A549 (cell line): Measurements from ENCODE around the gene GIN1. TPM values are rescaled to one million over a fixed set of nuclear protein-coding genes. Genes with fewer than 3 reads are reported as not detected.

Experiments used
- ATAC-seq, 2 experiments: fragments of 200-7000 bp in 1 of 2; fragments of >200 bp in 1 of 2; cut with Nextera tagmentation in 1 of 2; cut with Tn5 transposase in 1 of 2; 3 replicates each; pipeline versions ENCODE4 v1.8.0 to v1.9.1; 2018 to 2020; ENCODE audit warnings: mild to moderate bottlenecking in 1 of 2, moderate library complexity in 1 of 2
- CTCF ChIA-PET: fragments of 300-600 bp; sonication (Branson Sonifier 250); formaldehyde crosslinking; extraction: SDS; loops from one replicate; lab custom pipeline; 2021; ENCODE audit warnings: antibody characterized with exemption, inconsistent platforms; lab: Yijun Ruan, JAX
- POLR2A ChIA-PET: fragments of 350-600 bp; formaldehyde crosslinking; extraction: SDS; loops from one replicate; lab custom pipeline; 2021; ENCODE audit warnings: antibody characterized with exemption, inconsistent platforms; lab: Yijun Ruan, JAX
- DNase-seq, 2 experiments: peaks; one replicate each; pipeline versions ENCODE4 v3.0.0 to v3.0.0-alpha.2; 2011 to 2016; ENCODE audit warnings: low read depth in 1 of 2, low spot score in 1 of 2
- FAIRE-seq: peaks from 2 replicates; lab custom pipeline; 2011; peaks lifted over from hg19 to GRCh38; lab: Jason Lieb, UNC
- H3K27ac ChIP-seq, 2 experiments: fragments of >200 bp; sonication (Bioruptor Twin); formaldehyde crosslinking; 3 replicates each; pipeline ENCODE4 v1.5.1; 2016 to 2017
- H3K4me1 ChIP-seq: fragments of >200 bp; sonication (Bioruptor Twin); formaldehyde crosslinking; 3 replicates; pipeline ENCODE4 v1.6.1; 2016
- H3K4me2 ChIP-seq: fragments of >200 bp; sonication (Bioruptor Twin); formaldehyde crosslinking; 3 replicates; pipeline ENCODE4 v1.6.1; 2016
- H3K4me3 ChIP-seq: fragments of >200 bp; sonication (Bioruptor Twin); formaldehyde crosslinking; 3 replicates; pipeline ENCODE4 v1.5.1; 2016
- H3K9me3 ChIP-seq: fragments of >200 bp; sonication (Bioruptor Twin); formaldehyde crosslinking; 3 replicates; pipeline ENCODE4 v1.6.1; 2016
- ATOH8 ChIP-seq: fragments of 250-450 bp; sonication (Bioruptor Pico); IDR thresholded peaks from 2 replicates; pipeline ENCODE4 v1.5.0; 2020; ENCODE audit warnings: low read depth, mild to moderate bottlenecking, moderate library complexity
- BCL3 ChIP-seq: fragments of >200 bp; sonication (Bioruptor Twin); formaldehyde crosslinking; IDR thresholded peaks from 3 replicates; pipeline ENCODE4 v1.6.1; 2016
- CBX2 ChIP-seq: fragments of 200-600 bp; sonication (generic); IDR thresholded peaks from 2 replicates; pipeline ENCODE4 v1.6.1; 2016; ENCODE audit warnings: low read depth, mild to moderate bottlenecking, borderline replicate concordance
- CBX8 ChIP-seq: fragments of 200-600 bp; sonication (generic); IDR thresholded peaks from 2 replicates; pipeline ENCODE4 v1.6.1; 2016
- ELK1 ChIP-seq: fragments of 150-350 bp; IDR thresholded peaks from 2 replicates; pipeline ENCODE4 v1.6.1; 2014; ENCODE audit warnings: low read depth, mild to moderate bottlenecking, low read length
- EP300 ChIP-seq, 2 experiments: fragments of >200 bp; sonication (Bioruptor Twin); formaldehyde crosslinking; IDR thresholded peaks; 2 replicates in 1 of 2; 3 replicates in 1 of 2; pipeline ENCODE4 v1.6.1; 2016 to 2017
- HES2 ChIP-seq: fragments of >200 bp; sonication (Bioruptor Twin); formaldehyde crosslinking; IDR thresholded peaks from 2 replicates; pipeline ENCODE4 v1.6.1; 2016
- HEYL ChIP-seq: fragments of 250-450 bp; sonication (Bioruptor Pico); IDR thresholded peaks from 2 replicates; pipeline ENCODE4 v1.8.0; 2021; ENCODE audit warnings: mild to moderate bottlenecking, moderate library complexity
- HOXB5 ChIP-seq: fragments of 250-450 bp; sonication (Bioruptor Pico); IDR thresholded peaks from 2 replicates; pipeline ENCODE4 v1.5.0; 2020; ENCODE audit warnings: mild to moderate bottlenecking, moderate library complexity
- JUN ChIP-seq, 2 experiments: fragments of >200 bp; sonication (Bioruptor Twin); formaldehyde crosslinking; IDR thresholded peaks; 2 replicates in 1 of 2; 3 replicates in 1 of 2; pipeline ENCODE4 v1.6.1; 2016 to 2017
- KDM1A ChIP-seq: fragments of 200-600 bp; sonication (generic); IDR thresholded peaks from 2 replicates; pipeline ENCODE4 v1.6.1; 2016; ENCODE audit warnings: low read depth, mild to moderate bottlenecking
- MAZ ChIP-seq: fragments of 150-350 bp; IDR thresholded peaks from 2 replicates; pipeline ENCODE4 v1.6.1; 2014; ENCODE audit warnings: antibody characterized with exemption, low read depth, low read length, borderline replicate concordance
- MYC ChIP-seq: IDR thresholded peaks from 2 replicates; pipeline ENCODE4 v1.6.1; 2012; ENCODE audit warnings: mild to moderate bottlenecking, inconsistent platforms, low read length, improper control_type of control experiment, borderline replicate concordance
- PHF8 ChIP-seq: fragments of 200-600 bp; sonication (generic); IDR thresholded peaks from 2 replicates; pipeline ENCODE4 v1.6.1; 2016; ENCODE audit warnings: low read depth, mild to moderate bottlenecking, antibody characterized with exemption, moderate library complexity, borderline replicate concordance
- RCOR1 ChIP-seq: fragments of 150-350 bp; IDR thresholded peaks from 2 replicates; pipeline ENCODE4 v1.6.1; 2014; ENCODE audit warnings: antibody characterized with exemption, low read length, low read depth
- RFX5 ChIP-seq: fragments of 450-650 bp; IDR thresholded peaks from 2 replicates; pipeline ENCODE4 v1.7.1; 2014; ENCODE audit warnings: antibody characterized with exemption, mild to moderate bottlenecking, moderate library complexity
- RNF2 ChIP-seq: fragments of 200-600 bp; sonication (generic); IDR thresholded peaks from 2 replicates; pipeline ENCODE4 v1.6.1; 2016; ENCODE audit warnings: low read depth, mild to moderate bottlenecking, antibody characterized with exemption, moderate library complexity, borderline replicate concordance
- ZC3H11A ChIP-seq: fragments of 450-650 bp; IDR thresholded peaks from 2 replicates; pipeline ENCODE4 v1.6.1; 2014; ENCODE audit warnings: antibody characterized with exemption, mild to moderate bottlenecking
- ZFP36 ChIP-seq: fragments of 450-650 bp; IDR thresholded peaks from 2 replicates; pipeline ENCODE4 v1.6.1; 2014; ENCODE audit warnings: borderline replicate concordance; ENCODE audit not compliant: partially characterized antibody
- ZNF302 ChIP-seq: fragments of 250-450 bp; sonication (Bioruptor Pico); IDR thresholded peaks from 2 replicates; pipeline ENCODE4 v1.9.0; 2021; ENCODE audit warnings: inconsistent platforms, mild to moderate bottlenecking, moderate library complexity
- WGBS: methylation state at CpG from one replicate; pipeline ENCODE4 v1.1.6; 2017; ENCODE audit errors: missing lambda C conversion rate; 5-methylcytosine and 5-hydroxymethylcytosine counted together
- polyA plus RNA-seq, 4 experiments: library from polyadenylated mRNA; depleted of rRNA in 3 of 4; stranded (reverse); fragments of >200 nt; fragmentation: RNase III in 1 of 4; extraction: RNeasy Plus Mini Kit Qiagen cat#74134 plus additional on column Dnase treatment in 1 of 4; gene quantifications; 2 replicates in 3 of 4; 3 replicates in 1 of 4; pipeline ENCODE4 v1.2.3, GENCODE V29; 2011 to 2017
- TF ChIP-seq, protein P1 (sequence below): fragments of >200 bp; sonication (Bioruptor Twin); formaldehyde crosslinking; IDR thresholded peaks from 3 replicates; pipeline ENCODE4 v1.5.1; 2016
- TF ChIP-seq, protein P2 (sequence below): IDR thresholded peaks from 2 replicates; pipeline ENCODE4 v1.6.1; 2012
- TF ChIP-seq, protein P3 (sequence below): IDR thresholded peaks from 2 replicates; pipeline ENCODE4 v1.6.1; 2012; ENCODE audit warnings: low read depth, borderline replicate concordance

The GIN1 gene
- polyA plus RNA-seq, 2 of the 4 experiments (the other 2 are of a cell fraction): 7.9 to 13.5 TPM

- no peak for TF ChIP-seq ELK1
- TF ChIP-seq JUN (IDR thresholded peaks at IDR 0.05): no peak
Measured at GRCh38 chr5:103139264-103139865, 19.4 kb upstream of the GIN1 start (continued).

DNA sequence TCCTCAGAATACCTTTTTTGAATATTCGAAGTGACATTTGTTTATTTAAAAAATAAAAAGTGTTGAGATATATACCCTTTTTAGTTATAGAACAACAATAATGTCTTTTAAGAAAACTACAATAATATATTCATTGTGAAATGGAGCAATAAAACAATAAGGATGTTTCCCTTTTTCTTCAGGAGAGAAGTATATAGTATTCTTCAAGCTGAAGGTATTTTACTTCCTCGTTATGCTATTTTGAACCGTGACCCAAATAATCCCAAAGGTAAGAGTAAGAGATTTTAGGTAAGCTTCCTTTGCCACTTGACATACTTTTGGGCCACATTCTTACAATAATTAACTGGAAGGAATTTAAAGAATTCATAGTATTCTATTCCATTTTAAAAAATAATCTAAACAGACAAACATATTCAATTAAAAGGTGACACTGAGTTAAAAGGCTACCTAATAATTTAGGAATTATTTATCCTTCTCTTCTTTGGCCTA is 18.3 kb upstream of the GIN1 start:
- no peak overlapping the region for H3K27ac ChIP-seq
- no peak overlapping the region for H3K4me2 ChIP-seq
- H3K4me3 ChIP-seq: no peak overlapping the region
- WGBS: 68% methylated on average over 3 of the region's 3 CpGs
- TF ChIP-seq ZFP36: no peak
- no peak for TF ChIP-seq KDM1A
- DNase-seq (no peak), FAIRE-seq (no peak), ATAC-seq (no peak)
- ChIA-PET CTCF (interaction anchor here (0.5 to 3.4 kb wide), 11 partner anchors 10 to 619 kb away, joined by 3 to 17 read pairs (median 3); partner anchors contain the start of genes GIN1 and PPIP5K2), POLR2A (no interaction called here)
- no peaks in the 10 kb centered on the region for H3K9me3 ChIP-seq
- H3K4me1 ChIP-seq: peaks cover 5% of the 10 kb centered on the region; the same call in 1 of the 3 replicates

DNA sequence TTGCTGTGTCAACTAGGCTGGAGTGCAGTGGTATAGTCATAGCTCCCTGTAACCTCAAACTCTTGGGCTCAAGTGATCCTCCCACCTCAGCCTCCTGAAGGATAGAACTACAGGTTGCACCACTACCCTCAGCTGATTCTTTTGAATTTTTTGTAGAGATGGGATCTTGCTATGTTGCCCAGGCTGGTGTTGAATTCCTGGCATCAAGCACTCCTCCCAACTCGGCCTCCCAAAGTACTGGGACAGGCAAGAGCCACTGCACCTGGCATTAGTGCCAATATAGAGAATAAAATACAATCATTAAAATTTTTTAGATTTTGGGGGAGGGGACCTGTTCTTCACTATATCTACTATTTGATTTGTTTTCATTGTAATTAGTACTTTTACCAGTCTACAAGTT is 15.5 kb upstream of the GIN1 start:
- peaks cover 5% of the 10 kb centered on the region; the same call in 1 of the 3 replicates for H3K4me1 ChIP-seq
- FAIRE-seq (no peak), ATAC-seq (no peak), DNase-seq (no peak)
- ChIA-PET CTCF (interaction anchor here (1.6 kb wide), 1 partner anchor 355 kb away, joined by 3 read pairs; no protein-coding TSS in a partner anchor), POLR2A (no interaction called here)
- H3K4me2 ChIP-seq: no peak overlapping the region
- TF ChIP-seq HES2: no peak
- no peak for TF ChIP-seq HEYL
- no peak for TF ChIP-seq RNF2
- TF ChIP-seq, protein P1, sequence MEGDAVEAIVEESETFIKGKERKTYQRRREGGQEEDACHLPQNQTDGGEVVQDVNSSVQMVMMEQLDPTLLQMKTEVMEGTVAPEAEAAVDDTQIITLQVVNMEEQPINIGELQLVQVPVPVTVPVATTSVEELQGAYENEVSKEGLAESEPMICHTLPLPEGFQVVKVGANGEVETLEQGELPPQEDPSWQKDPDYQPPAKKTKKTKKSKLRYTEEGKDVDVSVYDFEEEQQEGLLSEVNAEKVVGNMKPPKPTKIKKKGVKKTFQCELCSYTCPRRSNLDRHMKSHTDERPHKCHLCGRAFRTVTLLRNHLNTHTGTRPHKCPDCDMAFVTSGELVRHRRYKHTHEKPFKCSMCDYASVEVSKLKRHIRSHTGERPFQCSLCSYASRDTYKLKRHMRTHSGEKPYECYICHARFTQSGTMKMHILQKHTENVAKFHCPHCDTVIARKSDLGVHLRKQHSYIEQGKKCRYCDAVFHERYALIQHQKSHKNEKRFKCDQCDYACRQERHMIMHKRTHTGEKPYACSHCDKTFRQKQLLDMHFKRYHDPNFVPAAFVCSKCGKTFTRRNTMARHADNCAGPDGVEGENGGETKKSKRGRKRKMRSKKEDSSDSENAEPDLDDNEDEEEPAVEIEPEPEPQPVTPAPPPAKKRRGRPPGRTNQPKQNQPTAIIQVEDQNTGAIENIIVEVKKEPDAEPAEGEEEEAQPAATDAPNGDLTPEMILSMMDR: no peak
- no peak for TF ChIP-seq ZC3H11A
- no peak for TF ChIP-seq PHF8
- TF ChIP-seq ZNF302 (CRISPR knock-in tag): no peak
- no peak for TF ChIP-seq ATOH8 (CRISPR knock-in tag)
- TF ChIP-seq HOXB5 (CRISPR knock-in tag): no peak
- no peak for TF ChIP-seq CBX8
- WGBS: 73% methylated on average over 1 of the region's 1 CpG
- no peak overlapping the region for H3K27ac ChIP-seq
- H3K9me3 ChIP-seq: no peaks in the 10 kb centered on the region
- H3K4me3 ChIP-seq: no peak overlapping the region

- no peak for DNase-seq
- no peaks in the 10 kb centered on the region for H3K9me3 ChIP-seq
- no peak for ATAC-seq
- WGBS: 86% methylated on average over 2 of the region's 2 CpGs
- TF ChIP-seq, protein P2, sequence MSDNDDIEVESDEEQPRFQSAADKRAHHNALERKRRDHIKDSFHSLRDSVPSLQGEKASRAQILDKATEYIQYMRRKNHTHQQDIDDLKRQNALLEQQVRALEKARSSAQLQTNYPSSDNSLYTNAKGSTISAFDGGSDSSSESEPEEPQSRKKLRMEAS: no peak
- TF ChIP-seq EP300 (IDR thresholded peaks at IDR 0.05) (no peak), MYC (no peak), HES2 (no peak), BCL3 (no peak), RCOR1 (no peak), MAZ (no peak), RFX5 (no peak), CBX2 (no peak), KDM1A (no peak), HOXB5 (CRISPR knock-in tag) (no peak)
- TF ChIP-seq, protein P3, sequence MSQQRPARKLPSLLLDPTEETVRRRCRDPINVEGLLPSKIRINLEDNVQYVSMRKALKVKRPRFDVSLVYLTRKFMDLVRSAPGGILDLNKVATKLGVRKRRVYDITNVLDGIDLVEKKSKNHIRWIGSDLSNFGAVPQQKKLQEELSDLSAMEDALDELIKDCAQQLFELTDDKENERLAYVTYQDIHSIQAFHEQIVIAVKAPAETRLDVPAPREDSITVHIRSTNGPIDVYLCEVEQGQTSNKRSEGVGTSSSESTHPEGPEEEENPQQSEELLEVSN: no peak
- TF ChIP-seq, all 56 proteins: peak for 0
- Histone ChIP-seq H3K4me1 (peaks cover 2% of the 10 kb centered on the region; the same call in 1 of the 3 replicates), H3K27ac (no peak overlapping the region), H3K4me2 (no peak overlapping the region), H3K4me3 (no peak overlapping the region)
- CTCF ChIA-PET: no interaction called here
- FAIRE-seq: no peak
- POLR2A ChIA-PET: no interaction called here
Measured at GRCh38 chr5:103133231-103133630, 13.3 kb upstream of the GIN1 start.
